Neural cell (in vitro differentiated cells): ENCODE data around the gene MAP2K1.

Source experiments
- CTCF ChIP-seq: fragments of 450-650 bp; IDR thresholded peaks from 2 replicates; pipeline ENCODE4 v1.5.1; 2014; ENCODE audit warnings: antibody characterized with exemption, mild to moderate bottlenecking, moderate library complexity; ENCODE audit not compliant: poor library complexity, severe bottlenecking
- EZH2 ChIP-seq: fragments of 200-600, 300-800 bp; shearing (Covaris generic), sonication (generic); IDR thresholded peaks from 2 replicates; pipeline ENCODE4 v1.6.1; 2014; ENCODE audit warnings: antibody characterized with exemption, low read length, borderline replicate concordance, mild to moderate bottlenecking; ENCODE audit not compliant: insufficient read depth, poor library complexity, severe bottlenecking
- POLR2AphosphoS5 ChIP-seq: IDR thresholded peaks from 2 replicates; pipeline ENCODE4 v1.6.1; 2012
- REST ChIP-seq: IDR thresholded peaks from 2 replicates; pipeline ENCODE4 v1.6.1; 2012; ENCODE audit warnings: borderline replicate concordance

GRCh38 chr15:66408675-66409282 lies 22.1 kb downstream of the MAP2K1 start:
- TF ChIP-seq POLR2AphosphoS5 (no peak), EZH2 (no peak), CTCF (no peak), REST (no peak)
